Measurements from ENCODE around the gene PACRG.

The PACRG gene

DNA sequence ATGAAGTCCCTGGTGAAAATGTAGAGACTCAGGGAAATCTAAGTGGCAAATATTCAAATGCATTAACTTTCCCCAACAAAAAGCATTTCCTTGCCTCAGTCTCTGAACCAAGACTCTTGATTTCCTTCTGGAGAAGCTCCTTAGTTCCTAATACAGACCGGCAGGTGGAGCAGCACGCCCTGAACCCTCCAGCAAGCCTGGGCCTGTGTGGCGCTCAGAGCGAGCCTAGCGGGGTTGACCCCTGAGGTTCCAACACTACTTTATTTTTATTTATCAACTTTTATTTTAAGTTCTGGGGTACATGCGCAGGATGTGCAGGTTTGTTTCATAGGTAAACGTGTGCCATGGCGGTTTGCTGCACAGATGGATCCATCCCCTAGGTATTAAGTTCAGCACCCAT, 50.8 kb downstream of the PACRG start:
- DNase-seq (ENCODE audit: low read depth in 2 of 2): no peak

DNA sequence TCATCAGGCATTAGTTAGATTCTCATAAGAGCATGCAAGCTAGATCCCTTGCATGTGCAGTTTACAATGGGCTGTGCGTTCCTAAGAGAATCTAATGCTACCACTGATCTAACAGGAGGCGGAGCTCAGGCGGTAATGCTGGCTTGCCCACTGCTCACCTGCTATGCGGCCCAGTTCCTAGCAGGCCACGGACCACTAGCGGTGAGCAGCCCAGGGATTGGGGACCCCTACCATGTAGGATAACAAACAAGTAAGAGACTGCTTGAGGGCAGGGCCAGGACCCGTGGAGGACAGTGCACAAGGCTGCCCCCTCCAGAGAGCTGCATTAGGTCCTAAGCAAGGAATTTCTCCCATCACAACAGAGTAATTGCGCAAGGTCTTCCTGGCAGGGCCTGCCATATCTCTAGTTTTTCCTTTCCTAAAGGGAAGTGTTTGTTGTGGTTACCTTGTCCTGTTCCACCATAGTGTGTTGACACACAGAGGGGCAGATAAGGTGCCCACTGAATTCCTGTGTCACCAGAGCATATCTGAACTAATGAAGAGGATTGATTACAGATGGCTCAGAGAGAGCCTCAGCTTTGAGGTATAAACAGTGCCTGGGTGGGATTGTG, 58.0 kb downstream of the PACRG start:
- DNase-seq (ENCODE audit: low read depth in 2 of 2): no peak

DNA sequence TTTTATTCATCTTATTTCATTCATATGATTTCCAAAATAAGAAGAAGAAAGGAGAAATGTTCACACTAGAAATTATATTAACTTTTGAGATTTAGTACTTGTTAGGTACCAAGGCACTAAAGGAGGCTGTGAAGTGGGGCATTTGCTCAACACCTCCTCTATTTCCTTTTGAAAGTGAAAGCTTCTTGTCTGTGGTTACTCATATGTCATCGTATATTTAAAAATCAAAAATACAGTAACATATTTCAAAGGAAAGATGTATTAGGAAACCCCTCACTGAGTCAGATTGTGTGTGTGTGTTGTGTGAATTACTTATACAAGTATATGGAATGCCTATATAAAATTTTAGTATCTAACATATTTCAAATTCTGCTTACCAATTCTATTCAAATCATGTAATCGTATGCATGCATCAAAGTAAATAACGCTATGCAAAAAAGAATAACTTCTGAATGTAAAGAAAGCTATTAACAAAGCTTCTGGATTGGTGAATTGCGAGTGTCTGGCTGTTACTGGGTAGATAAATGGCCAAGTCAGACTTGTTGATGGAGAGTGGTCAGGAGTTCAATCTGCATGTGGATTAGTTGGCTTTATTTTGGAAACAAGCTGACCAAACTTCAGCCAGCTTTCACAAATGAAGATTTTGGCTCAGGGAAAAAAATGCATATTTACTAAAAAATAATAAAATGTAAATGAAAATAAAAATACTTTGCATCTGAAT, 70.9 kb downstream of the PACRG start:
- no peak for DNase-seq (ENCODE audit: low read depth in 2 of 2)

DNA sequence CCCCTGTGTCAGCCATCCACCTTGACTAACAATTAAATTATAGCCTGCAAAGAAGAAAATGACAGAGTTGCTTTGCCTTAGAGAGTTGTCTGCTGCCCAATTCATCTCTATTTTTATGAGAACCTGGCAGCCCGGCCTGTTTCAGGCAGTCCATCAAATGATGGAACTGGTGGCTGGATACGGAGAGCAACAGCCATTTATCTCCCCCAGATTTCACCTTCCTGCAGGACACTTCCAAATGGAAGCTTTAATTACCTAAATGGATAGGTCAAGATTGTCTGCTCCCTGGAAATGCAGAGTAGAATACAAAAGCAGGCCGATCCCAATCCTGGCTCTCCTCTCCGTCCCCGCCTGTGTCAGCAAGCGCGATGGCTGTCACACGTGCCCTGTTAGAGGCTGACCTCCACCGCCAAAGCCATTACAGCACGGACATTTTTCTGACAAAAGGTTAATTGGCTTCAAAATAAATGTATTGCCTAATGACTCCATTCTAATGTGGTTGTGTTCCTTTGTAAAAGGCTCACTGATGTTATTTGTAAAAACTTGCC, 86.7 kb downstream of the PACRG start:
- DNase-seq (ENCODE audit: low read depth in 2 of 2): no peak

DNA sequence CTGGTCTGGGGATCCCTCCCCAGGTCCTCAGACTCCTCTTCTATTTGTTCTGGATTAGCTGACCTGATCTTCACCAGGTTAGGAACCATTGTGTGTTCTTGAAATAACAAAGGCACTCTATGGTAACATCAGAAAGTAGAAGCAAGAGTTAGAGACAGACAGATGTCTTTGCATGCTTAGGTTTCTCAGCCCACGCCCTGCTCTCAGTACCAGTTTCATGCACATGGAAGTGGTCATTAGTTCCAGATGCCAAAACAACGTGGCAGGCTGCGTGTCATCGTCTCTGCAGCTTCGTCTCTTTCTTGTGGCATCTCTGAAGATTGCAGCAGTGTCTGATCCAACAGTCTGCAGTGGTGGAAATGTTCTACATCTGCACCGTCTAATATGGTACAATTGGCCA, 89.4 kb downstream of the PACRG start:
- no peak for DNase-seq (ENCODE audit: low read depth in 2 of 2)

DNA sequence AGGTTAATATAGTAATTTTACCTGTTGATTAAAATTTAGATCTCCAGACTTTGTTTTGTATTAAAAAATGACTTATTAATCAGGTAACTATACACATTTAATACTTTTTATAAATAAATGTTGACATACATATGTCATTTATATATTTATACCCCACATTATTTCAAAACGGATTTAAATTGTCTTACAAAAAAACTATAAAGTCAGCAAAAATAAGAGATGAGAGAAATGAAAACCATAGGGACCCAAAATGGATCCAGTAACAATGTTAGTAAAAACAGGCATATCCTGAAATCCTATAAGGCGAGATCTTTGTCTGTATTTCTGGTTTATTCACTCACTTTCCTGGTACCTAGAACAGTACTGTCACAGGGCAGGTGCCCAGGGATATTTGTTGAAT, 91.5 kb downstream of the PACRG start:
- no peak for DNase-seq (ENCODE audit: low read depth in 2 of 2)

DNA sequence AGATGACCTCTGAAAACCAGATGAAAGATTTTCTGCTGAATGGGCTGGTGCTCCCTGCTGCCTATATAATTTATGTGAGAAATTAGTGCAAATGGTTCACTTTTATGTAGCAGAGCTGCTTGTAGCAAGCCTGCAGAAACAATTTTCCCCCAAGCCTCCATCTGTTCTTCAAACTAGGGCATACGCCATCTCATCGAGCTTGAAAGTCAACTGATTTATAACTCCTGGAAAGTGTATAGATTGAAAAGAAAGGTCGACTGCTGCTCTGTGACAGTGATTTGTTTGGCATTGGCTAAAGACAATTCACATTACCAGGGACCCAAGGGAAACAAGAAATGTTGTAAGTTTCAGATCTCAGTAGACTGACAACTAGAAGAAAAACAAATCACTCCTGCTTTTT, 93.3 kb downstream of the PACRG start:
- DNase-seq (ENCODE audit: low read depth in 2 of 2): no peak

DNA sequence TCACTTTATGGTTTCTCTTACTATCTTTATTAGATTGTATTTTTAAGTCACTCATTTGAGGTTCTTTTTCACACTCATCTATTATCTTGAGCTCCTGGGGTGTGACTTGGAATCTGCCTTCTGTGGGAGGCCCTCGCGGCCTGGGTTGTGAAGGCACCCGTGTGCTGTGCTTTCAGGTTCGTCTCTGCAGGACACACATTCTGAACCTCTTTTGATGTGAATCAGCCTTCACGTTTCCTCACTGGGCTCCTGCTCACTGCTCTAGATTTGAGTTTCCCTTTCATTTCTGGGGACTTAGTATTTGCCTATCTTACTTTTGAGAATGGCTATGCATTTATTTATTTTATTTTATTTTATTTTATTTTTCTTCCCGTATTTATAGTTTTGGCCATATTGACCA, 97.8 kb downstream of the PACRG start:
- DNase-seq (ENCODE audit: low read depth in 2 of 2): no peak

DNA sequence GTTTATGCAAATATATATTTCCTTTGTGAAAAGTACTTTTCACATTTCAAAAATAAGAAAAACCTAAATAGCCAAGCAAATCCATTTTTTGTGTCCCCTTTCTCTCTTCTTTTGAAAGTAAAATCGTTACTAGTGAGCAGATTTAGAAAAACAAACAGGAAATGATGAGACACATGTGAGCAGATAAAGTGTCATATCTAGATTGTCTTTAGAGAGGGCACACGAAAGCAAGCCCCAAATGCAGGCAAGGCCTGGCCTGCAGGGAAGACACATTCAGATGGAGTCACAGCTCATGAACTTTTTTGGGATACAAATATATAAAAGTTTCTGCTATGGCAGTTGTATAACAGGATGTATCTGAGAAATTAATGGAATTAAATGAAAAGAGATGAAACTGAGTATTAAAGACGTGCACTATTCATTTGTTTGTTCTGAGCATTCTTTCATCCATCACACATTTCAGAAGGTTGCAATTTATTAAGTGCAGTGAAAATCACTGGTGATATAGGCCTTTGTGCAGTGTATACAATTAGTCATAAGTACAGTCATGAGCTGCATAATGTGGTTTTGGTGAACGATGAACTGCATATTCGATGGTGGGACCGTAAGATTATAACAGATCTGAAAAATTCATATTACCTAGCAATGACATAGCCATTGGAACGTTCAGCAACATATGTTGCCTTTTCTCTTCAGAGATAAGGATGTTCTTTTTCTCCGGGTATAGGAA, 101.4 kb downstream of the PACRG start:
- DNase-seq (ENCODE audit: low read depth in 2 of 2): no peak

DNA sequence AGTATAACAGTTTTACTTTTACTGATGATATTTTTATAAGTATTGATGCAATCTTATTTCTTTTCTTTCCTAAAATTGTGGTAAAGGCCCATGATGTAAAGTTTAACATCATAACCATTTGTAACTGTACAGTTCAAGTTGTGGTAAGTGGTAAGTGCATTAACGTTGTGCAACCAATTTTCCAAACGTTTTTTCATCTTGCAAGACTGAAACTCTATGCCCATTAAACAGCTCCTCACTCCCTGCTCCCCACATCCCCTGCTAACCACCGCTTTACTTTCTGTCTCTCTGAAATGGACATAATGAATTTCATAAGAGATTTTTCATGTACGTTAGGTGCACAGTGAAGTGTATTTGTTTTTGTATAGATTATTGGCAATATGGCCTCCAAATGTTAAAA, 106.0 kb downstream of the PACRG start:
- no peak for DNase-seq (ENCODE audit: low read depth in 2 of 2)

DNA sequence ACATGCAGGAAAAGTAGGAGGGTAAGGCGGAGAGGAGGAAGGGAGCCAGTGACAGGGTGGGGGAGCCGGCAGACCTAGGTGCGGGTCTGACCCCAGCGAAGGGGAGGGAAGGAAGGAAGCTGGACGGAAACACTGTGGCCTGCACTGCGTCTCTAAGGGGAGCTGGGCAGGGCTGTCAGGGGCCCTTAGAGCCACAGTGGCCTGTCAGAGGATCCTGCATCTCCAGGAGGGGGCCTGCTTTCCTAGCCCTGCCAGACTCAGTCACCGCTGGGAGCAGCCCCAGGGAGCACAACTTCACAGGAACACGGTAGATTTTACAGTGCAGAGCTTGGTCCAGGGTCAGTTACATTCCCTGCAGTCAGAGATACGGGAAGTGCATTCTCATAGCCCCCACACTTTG, 118.2 kb downstream of the PACRG start:
- no peak for DNase-seq (ENCODE audit: low read depth in 2 of 2)

DNA sequence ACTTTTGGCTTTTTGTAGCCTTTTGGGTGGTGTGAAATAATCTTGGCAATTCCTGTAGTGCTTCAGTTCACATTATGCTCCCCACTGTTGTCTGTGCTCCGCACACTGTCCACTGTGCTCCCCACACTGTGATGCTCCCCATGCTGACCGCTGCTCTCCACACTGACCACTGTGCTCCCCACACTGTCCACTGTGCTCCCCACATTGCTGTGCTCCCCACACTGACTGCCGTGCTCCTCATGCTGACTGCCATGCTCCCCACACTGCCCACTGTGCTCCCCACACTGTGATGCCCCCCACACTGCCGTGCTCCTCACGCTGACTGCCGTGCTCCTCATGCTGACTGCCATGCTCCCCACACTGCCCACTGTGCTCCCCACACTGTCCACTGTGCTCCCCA, 118.9 kb downstream of the PACRG start:
- DNase-seq (ENCODE audit: low read depth in 2 of 2): no peak

DNA sequence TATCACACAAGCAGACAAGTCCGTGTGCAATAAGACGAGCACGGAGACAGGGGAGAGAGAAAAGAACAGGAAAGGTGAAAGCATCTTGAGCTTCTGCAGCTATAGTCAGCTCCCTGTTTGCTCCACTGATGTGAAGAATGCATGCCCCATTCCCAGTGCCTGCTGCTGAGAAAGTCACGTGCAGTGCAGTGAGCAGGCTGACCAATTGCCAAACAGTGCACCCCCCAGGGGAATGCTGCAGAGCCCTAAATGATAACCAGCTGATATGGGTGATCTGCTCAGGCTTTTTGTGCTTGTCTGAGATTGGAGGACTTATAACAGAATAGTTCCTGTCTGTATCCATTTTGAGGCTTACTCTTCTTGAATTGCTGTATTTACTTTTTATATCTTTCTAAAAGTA, 121.5 kb downstream of the PACRG start:
- no peak for DNase-seq (ENCODE audit: low read depth in 2 of 2)

DNA sequence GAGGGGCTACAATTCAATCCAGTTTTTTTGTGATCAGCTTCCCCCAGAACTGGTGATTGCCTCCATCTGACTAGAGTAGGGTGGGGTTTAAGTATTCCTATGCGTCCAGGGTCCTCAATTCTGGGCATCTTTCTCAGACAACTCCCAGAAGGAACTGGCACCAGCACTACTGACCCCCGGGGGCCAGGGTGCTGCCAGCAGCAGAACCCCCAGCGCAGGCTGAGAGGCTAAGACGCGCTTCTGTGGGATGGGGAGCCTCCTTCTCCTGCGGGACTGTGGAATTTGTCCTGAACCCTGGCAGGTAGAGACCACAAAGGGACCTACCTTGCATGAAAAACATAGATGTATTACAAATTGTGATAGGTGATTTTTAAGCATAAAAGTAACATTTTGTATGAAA, 124.4 kb downstream of the PACRG start:
- DNase-seq (ENCODE audit: low read depth in 2 of 2): no peak

DNA sequence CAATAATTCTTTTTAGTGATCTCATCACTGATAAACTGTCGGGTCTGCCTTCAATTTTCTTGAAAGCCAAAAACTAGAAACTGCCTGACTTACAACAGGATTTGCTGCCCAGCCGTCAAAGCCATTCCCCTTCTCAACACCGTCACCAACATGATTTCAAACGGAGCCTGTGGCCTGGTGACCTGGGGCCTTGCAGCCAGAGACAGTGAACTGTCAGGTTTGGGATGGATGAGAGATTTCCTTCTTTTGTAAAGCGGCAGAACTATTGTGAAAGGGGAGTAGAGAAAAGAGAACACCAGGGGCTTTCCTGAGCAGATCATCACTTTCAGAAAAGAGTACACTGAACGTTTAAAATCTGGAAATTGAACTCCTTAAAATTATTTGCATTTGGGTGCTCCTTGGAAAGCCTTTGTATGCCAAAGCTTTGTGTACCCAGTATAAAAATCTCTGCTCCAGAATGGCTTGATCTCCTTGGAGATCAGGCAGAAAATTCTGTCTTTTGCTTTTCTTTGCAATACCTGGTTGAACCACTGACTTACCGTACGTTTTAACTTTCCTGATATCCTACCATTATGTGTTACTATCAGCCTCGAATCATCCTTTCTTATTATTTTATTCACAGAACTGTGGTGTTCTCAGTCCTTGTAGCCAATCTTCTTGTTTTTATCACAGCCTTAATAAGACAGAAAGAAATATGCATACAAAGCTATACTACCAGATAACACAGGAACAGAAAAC, 125.2 kb downstream of the PACRG start:
- no peak for DNase-seq (ENCODE audit: low read depth in 2 of 2)

DNA sequence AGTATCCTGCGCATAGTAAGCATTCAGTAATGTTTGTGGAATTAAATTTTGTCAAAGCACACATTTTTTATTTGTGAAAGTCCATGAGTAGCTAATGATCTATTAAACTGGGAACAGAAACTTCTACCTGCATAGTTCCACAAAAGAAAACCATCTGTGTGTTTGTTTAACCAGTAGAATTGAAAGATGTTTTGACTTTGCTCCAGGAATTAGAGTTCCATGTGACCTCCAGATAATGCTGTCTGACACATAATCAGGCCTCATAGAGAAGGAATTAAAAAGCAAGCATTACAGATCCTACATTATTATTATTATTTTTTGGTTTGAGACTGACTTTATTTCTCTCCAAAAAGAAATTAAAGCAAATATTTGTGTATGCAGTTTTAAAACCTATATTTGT, 126.5 kb downstream of the PACRG start:
- no peak for DNase-seq (ENCODE audit: low read depth in 2 of 2)

DNA sequence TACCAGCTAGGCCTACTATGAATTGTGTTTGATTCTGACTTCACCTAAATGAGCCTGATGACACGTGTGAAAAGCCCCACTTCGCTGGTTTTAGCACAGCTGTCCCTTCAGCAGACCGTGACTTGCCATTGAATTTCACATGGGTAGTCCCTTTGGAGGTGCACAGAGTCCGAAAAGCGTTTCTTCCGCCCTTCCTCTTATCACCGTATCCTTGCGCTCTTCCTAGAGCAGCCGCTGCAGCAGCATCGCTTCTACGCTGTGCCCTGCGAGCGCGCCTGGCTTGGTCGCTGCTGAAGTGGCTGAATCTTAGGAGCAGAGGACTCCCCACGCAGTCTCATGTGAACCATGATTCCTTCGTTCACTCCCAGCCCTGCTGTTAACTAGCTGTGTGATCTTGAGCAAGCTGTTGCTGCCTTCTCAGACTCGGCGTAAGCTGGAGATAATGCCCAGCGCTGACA, 127.0 kb downstream of the PACRG start:
- no peak for DNase-seq (ENCODE audit: low read depth in 2 of 2)

DNA sequence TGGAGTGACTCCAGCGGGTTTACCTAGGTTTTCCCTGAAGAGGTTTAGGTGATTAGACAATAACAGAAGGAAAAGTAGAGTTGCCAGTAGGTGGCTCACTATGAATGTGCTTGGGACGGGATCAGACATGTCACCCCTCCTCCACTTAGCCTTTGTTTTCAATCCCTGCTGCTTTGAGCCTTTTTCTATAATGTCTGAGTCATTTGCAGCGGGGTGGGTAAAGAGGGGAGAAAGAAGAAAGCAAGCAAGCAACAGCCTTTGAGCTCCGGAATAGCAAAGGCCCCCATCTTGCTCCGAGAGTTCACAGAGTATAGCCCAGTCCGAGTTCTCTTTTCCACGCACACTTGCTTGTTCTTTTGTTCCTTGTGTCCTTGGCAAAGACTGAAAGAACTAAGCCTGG, 129.1 kb downstream of the PACRG start:
- no peak for DNase-seq (ENCODE audit: low read depth in 2 of 2)

DNA sequence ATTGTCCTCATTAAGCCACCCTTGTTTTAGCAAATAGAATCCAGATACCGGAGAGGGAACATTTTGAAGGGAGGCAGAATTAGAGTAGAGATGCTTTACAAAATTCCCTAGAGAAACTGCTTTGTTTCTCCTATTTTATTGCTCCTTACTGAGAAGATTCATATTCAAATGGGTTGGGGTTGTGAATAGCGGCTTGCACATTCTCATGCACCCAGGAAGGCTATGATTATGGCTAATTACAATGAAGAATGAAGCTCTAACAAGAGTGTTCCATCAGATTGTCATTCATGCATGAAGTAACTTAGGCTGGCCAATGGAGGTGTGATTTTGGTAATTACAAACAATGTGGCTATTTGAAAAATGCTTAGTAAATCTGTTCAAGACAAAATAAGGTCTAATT, 129.6 kb downstream of the PACRG start:
- no peak for DNase-seq (ENCODE audit: low read depth in 2 of 2)

DNA sequence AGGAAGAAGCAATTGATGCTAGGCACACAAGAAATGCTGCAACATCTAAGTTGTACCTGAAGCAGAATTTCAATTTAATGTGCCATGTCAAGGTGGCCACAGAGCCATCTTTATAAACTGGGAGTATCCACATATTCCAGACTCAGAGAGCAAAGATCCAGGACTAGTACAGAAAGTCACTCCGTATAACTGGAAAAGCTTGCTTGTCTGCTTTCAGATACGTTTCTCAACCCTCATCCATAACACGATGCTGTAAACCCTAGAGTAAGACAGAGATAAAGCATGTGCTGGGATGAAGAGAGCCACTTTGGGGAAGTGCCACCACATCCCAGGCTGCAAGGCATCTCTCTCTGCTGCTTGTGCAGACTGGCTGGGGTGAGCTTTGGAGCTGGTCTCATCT, 134.7 kb downstream of the PACRG start:
- DNase-seq (ENCODE audit: low read depth in 2 of 2): no peak

DNA sequence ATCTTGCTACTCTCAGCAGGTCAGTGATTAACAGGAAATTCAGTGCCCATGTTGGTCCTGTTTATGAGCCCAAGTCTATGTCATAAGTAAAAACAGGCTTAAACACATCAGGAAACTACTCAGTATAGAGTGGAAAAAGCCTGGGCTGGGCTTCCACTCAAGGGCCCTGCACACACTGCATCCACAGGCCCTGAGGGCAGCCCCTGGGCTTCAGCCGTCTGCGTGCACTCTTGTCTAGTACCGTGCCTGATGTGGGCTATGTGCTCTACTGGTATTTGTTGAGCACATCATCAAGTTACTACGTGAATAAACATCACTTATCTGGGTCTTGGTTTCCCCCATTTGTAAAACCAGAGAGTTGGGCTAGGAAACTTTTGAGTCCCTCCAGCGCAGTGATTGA, 135.2 kb downstream of the PACRG start:
- no peak for DNase-seq (ENCODE audit: low read depth in 2 of 2)

DNA sequence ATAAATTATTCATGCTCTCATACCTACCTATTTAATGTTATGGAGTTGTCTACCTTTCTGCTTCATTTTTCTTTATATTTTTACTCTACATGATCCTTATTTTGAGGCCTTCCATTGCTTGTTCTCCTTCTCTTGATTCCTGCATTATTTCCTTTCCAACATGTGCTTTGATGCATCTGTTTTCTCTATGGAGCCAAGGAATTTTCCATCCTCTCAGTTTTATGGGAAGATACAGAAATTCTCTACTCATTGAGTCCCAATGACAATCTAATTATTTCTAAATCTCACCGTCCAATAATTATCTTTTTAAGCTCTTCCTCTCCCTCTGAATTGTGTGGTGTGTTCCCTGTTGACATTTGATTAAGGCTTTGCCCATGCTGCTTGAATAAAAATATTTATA, 136.0 kb downstream of the PACRG start:
- DNase-seq (ENCODE audit: low read depth in 2 of 2): no peak
